Activated gamma-delta T cell treated with anti-CD3 and anti-CD28 coated beads, Interleukin-2, amount 50 U/mL, for 16 hours (primary cell): ENCODE measurements around the gene ETV3.

Experiments used
- DNase-seq: peaks from one replicate; pipeline ENCODE4 v3.0.0-alpha.2; 2020; ENCODE audit warnings: low read depth

ETV3 gene

DNA sequence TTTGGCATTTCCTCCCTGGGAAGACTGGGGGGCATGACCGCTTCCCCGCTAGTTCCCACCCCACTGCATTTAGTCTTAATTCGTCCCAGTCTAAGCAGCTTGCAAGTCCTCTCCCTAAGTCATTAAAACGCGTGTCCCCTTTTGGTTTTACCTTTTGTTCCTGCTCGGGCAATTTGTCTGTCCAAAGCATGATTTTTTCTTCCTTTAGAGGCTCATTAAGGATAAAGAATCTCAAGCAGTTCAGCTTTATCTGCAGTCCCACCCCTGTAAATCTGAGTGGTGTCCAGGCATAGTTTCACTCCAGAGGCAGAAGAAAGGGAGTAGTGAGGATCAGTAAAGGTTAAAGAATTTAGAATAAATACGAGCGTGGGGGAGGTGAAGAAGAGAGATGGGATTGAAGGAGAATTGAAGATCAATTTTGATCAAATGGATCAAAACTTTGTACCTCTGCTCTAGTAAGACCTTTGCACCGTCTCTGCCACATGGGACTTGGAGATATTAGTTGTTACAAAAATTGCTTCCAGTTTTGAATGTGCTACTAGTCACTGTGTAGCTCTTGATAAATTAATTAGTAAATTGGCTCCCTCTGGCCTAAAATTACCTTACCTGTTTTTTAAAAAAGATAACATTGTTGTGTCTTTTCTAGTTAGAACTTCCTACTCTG lies 989 bp upstream of the ETV3 start:
- DNase-seq = no peak

DNA sequence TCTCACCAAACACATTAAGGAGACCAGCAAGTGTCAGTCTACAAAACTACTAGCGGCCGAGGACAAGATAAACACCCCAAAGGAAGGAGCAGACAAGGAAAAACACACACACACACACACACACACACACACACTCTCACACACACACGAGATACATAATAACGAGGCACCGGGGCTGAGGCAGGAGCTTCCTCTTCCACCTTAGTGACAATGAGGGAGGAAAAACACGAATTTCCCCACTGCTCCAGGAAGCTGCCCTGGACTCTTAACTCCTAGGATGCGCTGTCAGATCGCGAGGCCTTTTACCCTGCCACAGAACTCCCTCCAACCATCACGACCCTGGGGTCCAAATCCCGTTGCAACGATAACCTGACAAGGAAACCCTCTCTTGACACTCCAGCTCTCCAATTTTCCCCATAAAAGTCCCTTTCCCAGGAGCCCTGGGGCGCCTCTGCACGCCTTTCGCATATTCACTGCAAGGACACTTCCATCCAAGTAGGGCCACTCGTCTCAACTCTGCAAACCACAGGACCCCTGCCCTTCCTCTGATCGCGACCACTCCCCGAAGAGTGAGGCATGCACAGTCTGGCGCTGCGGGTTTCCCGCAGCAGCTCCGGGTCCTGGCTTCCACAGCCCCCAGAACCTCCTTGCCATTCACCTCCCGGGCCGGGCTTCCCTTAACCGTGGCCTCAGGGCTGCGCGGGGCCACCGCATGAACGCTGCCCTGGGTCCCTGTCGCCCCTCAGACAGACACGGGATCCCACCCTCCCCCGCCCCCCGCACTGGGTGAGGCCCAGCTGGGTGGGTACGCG lies 581 bp downstream of the ETV3 start:
- DNase-seq = no peak

GRCh38 chr1:157137046-157137407 lies 1.2 kb downstream of the ETV3 start:
- DNase-seq = no peak

- DNase-seq = no peak
These were observed 2.1 kb downstream of the ETV3 start for GRCh38 chr1:157136133-157136532.

- DNase-seq = no peak
These were observed 2.5 kb downstream of the ETV3 start for GRCh38 chr1:157135646-157136045.

GRCh38 chr1:157135070-157135469 lies 3.1 kb downstream of the ETV3 start:
- no peak for DNase-seq

DNA sequence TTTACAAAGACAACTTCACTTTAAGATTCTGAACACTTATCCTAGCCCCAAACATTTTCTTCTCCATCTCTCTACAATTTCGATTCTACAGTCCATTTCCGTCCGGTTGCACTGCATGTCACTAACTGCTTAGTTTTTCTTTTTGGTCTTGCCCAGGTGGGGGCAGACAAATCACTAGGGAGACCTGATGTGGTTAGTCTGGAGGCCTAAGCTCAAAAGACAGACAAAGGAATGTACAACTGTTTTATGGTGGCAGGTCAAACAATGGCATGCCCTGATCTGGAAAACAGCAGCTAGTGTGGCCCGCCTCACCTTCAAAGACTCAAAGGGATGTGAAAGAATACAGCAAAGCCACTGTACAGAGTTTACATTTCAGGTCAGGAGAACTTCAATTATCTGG lies 3.8 kb downstream of the ETV3 start:
- DNase-seq = no peak

DNA sequence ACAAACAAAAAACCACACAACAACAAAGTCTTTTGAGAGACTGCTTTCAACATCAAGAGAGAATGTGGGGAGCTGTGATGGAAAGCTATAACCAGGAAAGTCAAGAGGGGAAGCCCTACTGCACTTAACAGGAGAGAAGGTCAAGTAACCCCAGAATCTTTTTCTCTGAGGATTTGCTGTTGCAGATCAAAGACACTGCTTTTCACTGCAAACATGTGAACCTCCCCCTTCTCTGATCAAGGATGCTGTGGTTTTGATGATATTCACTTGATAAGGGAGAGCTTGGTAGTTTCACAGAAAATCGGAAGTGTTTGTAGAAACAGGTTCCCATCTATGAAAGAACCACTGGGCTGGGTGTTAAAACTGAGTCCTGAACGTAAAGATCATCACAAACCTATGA lies 4.8 kb downstream of the ETV3 start:
- no peak for DNase-seq

DNA sequence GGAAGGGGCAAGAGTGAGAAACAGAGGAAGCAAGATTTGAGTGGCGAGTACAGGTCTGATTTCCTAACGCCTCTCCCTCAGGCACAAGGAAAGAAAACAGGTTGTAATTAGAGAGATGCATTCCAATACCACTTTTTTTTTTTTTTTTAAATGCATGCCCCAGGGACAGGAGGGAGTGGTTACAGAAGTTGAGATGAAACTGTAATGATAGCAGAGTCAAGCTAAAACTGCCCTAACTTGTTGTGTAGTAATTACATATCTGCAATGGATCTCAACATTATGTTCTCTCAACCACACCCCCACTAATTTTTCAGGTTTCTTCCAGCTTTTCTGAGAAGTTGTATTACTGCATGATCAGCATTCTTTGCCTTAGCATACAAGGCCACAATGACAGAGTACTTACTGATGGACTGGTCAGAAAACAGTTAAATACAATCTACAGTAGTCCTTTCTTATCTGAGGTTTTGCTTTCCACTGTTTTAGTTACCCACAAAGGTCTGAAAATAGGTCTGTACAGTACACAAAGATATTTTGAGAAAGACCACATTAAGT lies 5.5 kb downstream of the ETV3 start:
- DNase-seq = no peak

DNA sequence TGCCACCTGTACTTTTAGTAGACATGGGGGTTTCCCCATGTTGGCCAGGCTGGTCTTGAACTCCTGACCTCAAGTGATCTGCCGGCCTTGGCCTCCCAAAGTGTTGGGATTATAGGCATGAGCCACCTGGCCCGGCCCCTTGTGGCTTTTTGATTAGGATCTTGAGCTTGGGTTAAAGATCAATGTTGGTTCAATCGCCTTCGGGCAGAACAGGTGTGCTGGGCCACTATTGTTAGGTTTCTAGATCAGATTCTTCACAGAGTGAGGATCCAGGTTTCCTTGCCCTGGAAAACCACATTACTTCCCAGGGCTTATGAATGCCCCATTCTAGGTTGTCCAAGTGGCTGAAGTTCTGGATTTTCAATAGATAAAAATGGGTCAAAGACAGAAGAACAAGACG lies 6.1 kb downstream of the ETV3 start:
- no peak for DNase-seq

DNA sequence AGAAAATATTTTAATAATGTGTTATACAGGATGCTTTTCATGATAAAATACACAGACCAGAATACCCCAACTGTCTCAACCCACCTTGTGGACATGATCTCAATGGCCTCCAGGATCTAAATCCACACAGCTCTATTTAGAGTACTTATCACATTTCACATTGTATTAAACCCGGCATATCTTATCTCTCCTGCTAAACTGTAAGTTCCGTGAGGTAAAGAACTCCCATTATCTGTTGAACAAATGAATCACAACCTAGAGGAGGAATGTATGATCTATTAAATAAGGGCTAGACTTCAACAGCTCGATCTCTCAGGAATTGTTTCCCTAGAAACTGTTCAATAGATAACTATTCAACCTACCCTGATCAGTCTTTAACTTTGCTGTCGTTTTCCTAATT lies 6.9 kb downstream of the ETV3 start:
- no peak for DNase-seq

GRCh38 chr1:157124855-157125254 lies 13.3 kb downstream of the ETV3 start:
- DNase-seq = no peak

DNA sequence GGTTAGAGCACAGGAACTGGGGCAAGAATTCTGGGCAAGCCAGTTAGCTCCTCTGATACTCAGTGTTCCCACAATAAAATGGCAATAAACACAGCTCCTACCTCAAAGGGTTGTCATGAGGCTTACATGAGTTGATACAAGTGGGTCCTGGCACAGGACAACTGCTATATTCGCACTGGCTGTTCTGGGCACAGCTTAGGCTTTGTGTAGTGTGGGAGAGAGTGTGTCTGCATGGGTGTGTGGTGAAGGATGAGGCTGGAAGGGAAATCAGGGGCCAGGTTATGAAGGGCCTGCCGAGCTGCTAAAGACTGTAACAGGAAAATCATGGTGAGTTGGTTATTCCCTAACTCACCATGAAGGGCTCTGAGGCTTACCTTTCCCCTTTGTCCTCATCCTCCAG lies 18.7 kb downstream of the ETV3 start:
- DNase-seq = no peak

- DNase-seq = no peak
These were observed 19.2 kb downstream of the ETV3 start for GRCh38 chr1:157119008-157119407.

DNA sequence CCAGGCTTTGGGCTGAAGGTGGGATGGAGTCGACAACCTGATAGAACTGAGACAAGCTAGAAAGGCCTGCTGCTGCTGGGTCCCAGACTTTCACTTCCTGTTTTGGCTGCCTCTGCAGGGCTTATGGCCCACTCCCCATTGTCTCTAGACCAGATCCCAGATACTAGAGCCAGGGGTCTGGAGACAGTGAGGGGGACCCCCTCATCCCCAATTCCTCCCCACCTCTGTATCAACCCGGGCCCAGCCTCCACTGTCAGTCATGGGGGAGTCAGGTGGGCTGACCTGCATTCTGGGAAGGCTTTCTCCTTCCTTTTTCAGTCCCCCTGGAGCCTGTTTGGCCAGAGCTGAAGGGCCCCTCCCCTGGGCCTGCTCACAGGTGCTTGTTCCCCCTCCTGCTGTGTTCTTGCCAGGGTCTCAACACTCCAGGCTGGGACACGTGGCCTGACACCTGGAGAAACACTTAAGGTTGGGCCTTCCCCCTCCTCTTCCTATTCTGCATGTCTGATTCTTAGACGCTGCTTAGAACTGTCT lies 20.6 kb downstream of the ETV3 start:
- DNase-seq = no peak

DNA sequence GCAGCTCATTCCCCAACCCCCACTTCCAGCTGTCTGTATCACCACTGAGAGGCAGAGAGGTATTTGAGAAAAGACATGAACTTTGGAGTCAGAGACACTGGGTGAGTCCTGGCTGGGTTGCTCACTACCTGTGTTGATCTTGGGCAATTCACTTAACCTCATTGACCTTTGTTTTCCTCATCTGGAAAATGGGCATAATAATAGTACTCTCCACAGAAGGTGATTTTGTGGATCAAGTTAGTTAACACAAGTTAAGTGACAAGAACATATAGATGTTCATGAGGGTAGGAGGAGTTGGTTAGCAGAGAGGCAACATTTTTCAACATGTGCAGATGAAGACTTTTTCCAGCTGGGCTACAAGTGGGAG lies 21.5 kb downstream of the ETV3 start:
- DNase-seq = no peak

GRCh38 chr1:157115851-157116736 lies 22.1 kb downstream of the ETV3 start:
- DNase-seq = no peak

GRCh38 chr1:157115429-157115838 lies 22.8 kb downstream of the ETV3 start:
- DNase-seq = no peak

DNA sequence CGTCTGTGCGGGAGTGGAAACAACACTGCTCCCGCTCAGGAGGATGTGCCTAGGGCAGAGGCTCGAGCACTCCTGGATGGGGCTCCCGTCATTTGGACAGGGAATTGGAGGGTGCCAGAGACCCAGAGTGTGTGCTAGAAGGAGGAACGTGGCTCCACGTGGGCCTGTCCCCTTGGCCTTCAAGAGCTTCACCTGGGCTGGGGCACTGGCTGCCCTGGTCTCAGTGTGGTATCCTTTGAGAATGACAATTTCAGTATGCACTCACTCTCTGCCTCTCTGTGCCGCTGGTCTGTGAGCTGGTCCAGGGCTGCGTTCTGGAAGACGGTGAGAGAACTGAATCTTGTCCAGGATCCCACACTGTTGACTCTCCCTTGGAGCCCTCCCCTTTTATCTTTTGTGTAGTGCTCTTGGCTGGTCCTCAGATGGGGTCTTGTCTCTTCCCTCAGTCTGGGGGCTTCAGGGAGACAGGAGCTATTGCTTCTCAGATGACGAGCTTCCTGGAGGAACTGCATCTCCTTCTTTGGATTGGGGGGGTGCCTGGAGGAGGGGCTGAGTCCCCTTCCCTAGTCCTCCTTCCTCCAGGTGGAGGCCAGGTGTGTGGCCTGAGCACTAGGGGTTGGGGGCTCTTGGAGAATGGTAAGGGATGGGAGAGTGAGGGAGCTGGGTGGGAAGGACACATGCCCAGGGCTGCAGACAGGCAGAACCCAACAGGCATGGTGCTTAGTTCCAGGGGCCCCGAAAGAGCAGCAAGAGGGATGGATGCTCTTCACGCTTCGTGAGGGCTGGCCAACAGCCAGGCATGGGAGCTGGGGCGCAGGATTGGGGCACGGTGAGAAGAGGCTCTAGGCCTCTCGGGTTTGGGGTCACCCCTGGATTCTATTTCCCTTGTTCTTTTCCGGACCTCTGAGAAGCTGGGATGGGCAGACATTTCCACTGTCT lies 23.7 kb downstream of the ETV3 start:
- DNase-seq = no peak

DNA sequence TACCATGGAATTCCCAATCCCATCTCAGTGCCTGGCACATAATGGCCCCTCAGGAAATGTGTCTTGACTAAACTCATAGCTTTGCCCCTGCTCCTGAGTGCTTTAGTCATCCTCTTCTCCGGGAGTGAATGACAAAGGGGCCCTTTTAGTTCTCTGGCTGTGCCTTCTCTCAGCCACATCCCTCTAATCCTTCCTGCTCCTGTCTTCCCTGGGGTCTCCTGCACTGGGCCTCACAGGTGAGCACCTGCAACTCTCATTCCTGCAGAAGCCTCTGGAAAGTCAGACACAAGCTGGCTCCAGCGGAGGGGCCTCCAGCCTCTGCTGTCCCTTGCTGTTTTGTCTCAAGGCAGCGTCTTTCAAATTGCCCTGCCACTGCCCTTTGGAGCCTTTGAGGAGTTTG lies 24.6 kb downstream of the ETV3 start:
- DNase-seq = no peak

- no peak for DNase-seq
These were observed 25.1 kb downstream of the ETV3 start for GRCh38 chr1:157113106-157113505.
